CD8-positive, alpha-beta memory T cell (primary cell): ENCODE results near the gene RAX2. TPM values are rescaled to one million over a fixed set of nuclear protein-coding genes. Genes with fewer than 3 reads are reported as not detected.
A peak's percentile ranks its signal among the peaks of the same experiment; 100 is the strongest.
"Not testable (repeated sequence)": the region's sequence is repeated elsewhere in the genome, so short reads cannot be mapped to it uniquely, and the experiment has no call there.

ENCODE experiments used
- CTCF ChIA-PET: fragments of 350-600 bp; sonication (Branson Sonifier 250); formaldehyde crosslinking; loops from one replicate; lab custom pipeline; 2021; ENCODE audit warnings: antibody characterized with exemption; lab: Charles Lee
- POLR2A ChIA-PET: fragments of 350-600 bp; sonication (Branson Sonifier 250); formaldehyde crosslinking; loops from one replicate; lab custom pipeline; 2021; ENCODE audit warnings: antibody characterized with exemption; lab: Charles Lee
- DNase-seq, 5 donors: peaks; one replicate each; pipeline versions ENCODE4 v3.0.0 to v3.0.0-alpha.2; 2020 to 2022; ENCODE audit warnings: mixed read lengths in 1 of 5
- H3K27ac ChIP-seq: one replicate; pipeline ENCODE4 v1.7.0; 2013; ENCODE audit warnings: low read depth, mild to moderate bottlenecking, low read length, moderate library complexity
- H3K27me3 ChIP-seq: 2 replicates; pipeline ENCODE4 v1.7.0; 2013; ENCODE audit warnings: low read length, mild to moderate bottlenecking; ENCODE audit not compliant: insufficient read depth, poor library complexity, severe bottlenecking
- H3K36me3 ChIP-seq: 2 replicates; pipeline ENCODE4 v1.7.0; 2013; ENCODE audit warnings: mild to moderate bottlenecking, low read length, moderate library complexity; ENCODE audit not compliant: insufficient read depth
- H3K4me1 ChIP-seq: 2 replicates; pipeline ENCODE4 v1.7.0; 2013; ENCODE audit warnings: mild to moderate bottlenecking, low read length, moderate library complexity; ENCODE audit not compliant: insufficient read depth
- H3K4me3 ChIP-seq: 2 replicates; pipeline ENCODE4 v1.7.0; 2013; ENCODE audit warnings: mild to moderate bottlenecking, low read length
- H3K9me3 ChIP-seq: 2 replicates; pipeline ENCODE4 v1.7.0; 2013; ENCODE audit warnings: mild to moderate bottlenecking, low read length
- H3K27ac Mint-ChIP-seq, 8 donors: one replicate each; pipeline ENCODE4 v1.8.0; 2020 to 2021; ENCODE audit warnings: mixed read lengths in 8 of 8, mild to moderate bottlenecking in 6 of 8, inconsistent platforms in 3 of 8, moderate library complexity in 3 of 8
- H3K27me3 Mint-ChIP-seq, 2 donors: one replicate each; pipeline ENCODE4 v1.8.0; 2020 to 2021; ENCODE audit warnings: mixed read lengths in 2 of 2, mild to moderate bottlenecking in 1 of 2, moderate library complexity in 1 of 2
- H3K36me3 Mint-ChIP-seq, 3 donors: one replicate each; pipeline ENCODE4 v1.8.0; 2020 to 2021; ENCODE audit warnings: mixed read lengths in 3 of 3, inconsistent platforms in 1 of 3, mild to moderate bottlenecking in 1 of 3
- H3K4me1 Mint-ChIP-seq, 3 donors: one replicate each; pipeline ENCODE4 v1.8.0; 2020 to 2021; ENCODE audit warnings: mixed read lengths in 3 of 3, inconsistent platforms in 1 of 3, mild to moderate bottlenecking in 1 of 3
- H3K4me3 Mint-ChIP-seq, 7 donors: one replicate each; pipeline ENCODE4 v1.8.0; 2020 to 2021; ENCODE audit warnings: mixed read lengths in 7 of 7, mild to moderate bottlenecking in 6 of 7, moderate library complexity in 4 of 7, inconsistent platforms in 2 of 7
- H3K9me3 Mint-ChIP-seq, 5 donors: one replicate each; pipeline ENCODE4 v1.8.0; 2020 to 2022; ENCODE audit warnings: mixed read lengths in 5 of 5, mild to moderate bottlenecking in 3 of 5, moderate library complexity in 2 of 5, inconsistent platforms in 1 of 5
- polyA plus RNA-seq: library from polyadenylated mRNA; unstranded; fragments of 300-500 nt; fragmentation: Illumina TruSeq; gene quantifications from one replicate; pipeline ENCODE4 v1.2.3, GENCODE V29; 2021
- total RNA-seq, 2 experiments: library from RNA; stranded (reverse); gene quantifications; one replicate each; pipeline ENCODE4 v1.2.3, GENCODE V29; 2021

Gene RAX2
- total and polyA plus RNA-seq, 3 experiments from 2014 or later = not detected

GRCh38 chr19:3816148-3816547, 44.1 kb upstream of the RAX2 start:
- H3K9me3 Mint-ChIP-seq, H3K27me3 ChIP-seq, H3K9me3 ChIP-seq, H3K27me3 Mint-ChIP-seq, POLR2A ChIA-PET, H3K36me3 Mint-ChIP-seq, H3K4me3 ChIP-seq, H3K27ac ChIP-seq, H3K4me3 Mint-ChIP-seq, DNase-seq, H3K36me3 ChIP-seq: not testable (repeated sequence)
- CTCF ChIA-PET = interaction anchor here (0.7 to 2.1 kb wide), 4 partner anchors 23 to 152 kb away, joined by 3 to 6 read pairs (median 3); partner anchors contain the start of genes APBA3 and MRPL54
- peak overlapping the region in 1 of 8 donors; percentile 36 for H3K27ac Mint-ChIP-seq
- H3K4me1 ChIP-seq = peaks cover 48% of the 10 kb centered on the region
- H3K4me1 Mint-ChIP-seq = peaks cover 35 to 47% (median 36%) of the 10 kb centered on the region in 3 donors

GRCh38 chr19:3814648-3815047, 42.6 kb upstream of the RAX2 start:
- CTCF ChIA-PET = interaction anchor here (0.9 to 1.6 kb wide), 2 partner anchors 31 to 52 kb away, joined by 3 to 4 read pairs; partner anchors contain the start of gene MRPL54
- Histone ChIP-seq H3K36me3 (no peaks in the 10 kb centered on the region), H3K4me1 (peaks cover 48% of the 10 kb centered on the region), H3K27me3 (no peaks in the 10 kb centered on the region), H3K4me3 (no peak overlapping the region), H3K9me3 (no peaks in the 10 kb centered on the region), H3K27ac (no peak overlapping the region)
- Mint-ChIP-seq H3K27ac (peak overlapping the region; percentile 88 to 98 (median 96)), H3K9me3 (no peaks in the 10 kb centered on the region), H3K4me3 (peak overlapping the region in 6 of 7 donors; percentile 44 to 80 (median 70)), H3K27me3 (no peaks in the 10 kb centered on the region), H3K36me3 (no peaks in the 10 kb centered on the region), H3K4me1 (peaks cover 35 to 47% (median 37%) of the 10 kb centered on the region in 3 donors)
- DNase-seq = no peak
- POLR2A ChIA-PET = no interaction called here

- ChIA-PET CTCF (interaction anchor here (1.6 to 3.7 kb wide), 3 partner anchors 9 to 51 kb away, joined by 4 to 16 read pairs (median 13); partner anchors contain the start of gene MRPL54), POLR2A (interaction anchor here (1.0 to 3.0 kb wide), 3 partner anchors 9 to 52 kb away, joined by 4 to 29 read pairs (median 5); partner anchors contain the start of genes APBA3, MATK and MRPL54)
- Histone ChIP-seq H3K27ac (no peak overlapping the region), H3K27me3 (no peaks in the 10 kb centered on the region), H3K4me3 (peak overlapping the region; percentile 38), H3K9me3 (no peaks in the 10 kb centered on the region), H3K36me3 (no peaks in the 10 kb centered on the region), H3K4me1 (peaks cover 46% of the 10 kb centered on the region)
- H3K9me3 Mint-ChIP-seq = no peaks in the 10 kb centered on the region
- H3K36me3 Mint-ChIP-seq = no peaks in the 10 kb centered on the region
- peak overlapping the region; percentile 88 to 98 (median 96) for H3K27ac Mint-ChIP-seq
- H3K4me3 Mint-ChIP-seq = peak overlapping the region; percentile 44 to 80 (median 76)
- peaks cover 35 to 54% (median 37%) of the 10 kb centered on the region in 3 donors for H3K4me1 Mint-ChIP-seq
- DNase-seq = peak in 1 of 5 donors; percentile 28
- H3K27me3 Mint-ChIP-seq = no peaks in the 10 kb centered on the region
These were observed 41.7 kb upstream of the RAX2 start for GRCh38 chr19:3813473-3814392.

- H3K4me1 ChIP-seq = peaks cover 39% of the 10 kb centered on the region
- H3K27ac ChIP-seq = no peak overlapping the region
These were observed 38.8 kb upstream of the RAX2 start for GRCh38 chr19:3810708-3811355.

GRCh38 chr19:3809881-3810707, 38.1 kb upstream of the RAX2 start:
- no peak overlapping the region for H3K4me3 ChIP-seq
- no peak overlapping the region for H3K27ac ChIP-seq
- Mint-ChIP-seq H3K4me3 (no peak overlapping the region), H3K4me1 (peaks cover 48 to 73% (median 50%) of the 10 kb centered on the region in 3 donors), H3K36me3 (no peaks in the 10 kb centered on the region), H3K9me3 (no peaks in the 10 kb centered on the region), H3K27me3 (no peaks in the 10 kb centered on the region), H3K27ac (peak overlapping the region in 4 of 8 donors; percentile 82 to 90 (median 84))
- ChIA-PET CTCF (no interaction called here), POLR2A (no interaction called here)
- no peaks in the 10 kb centered on the region for H3K9me3 ChIP-seq
- H3K36me3 ChIP-seq = no peaks in the 10 kb centered on the region
- peaks cover 38% of the 10 kb centered on the region for H3K4me1 ChIP-seq
- DNase-seq = no peak
- no peaks in the 10 kb centered on the region for H3K27me3 ChIP-seq

More at GRCh38 chr19:3810708-3811355, 38.8 kb upstream of the RAX2 start:
- no peaks in the 10 kb centered on the region for H3K27me3 ChIP-seq
- ChIA-PET CTCF (interaction anchor here (1.0 to 3.7 kb wide), 2 partner anchors 11 to 12 kb away, joined by 3 to 16 read pairs; no protein-coding TSS in a partner anchor), POLR2A (interaction anchor here (2.2 to 3.0 kb wide), 2 partner anchors 13 to 49 kb away, joined by 10 to 29 read pairs; partner anchors contain the start of genes APBA3 and MRPL54)
- Mint-ChIP-seq H3K4me1 (peaks cover 43 to 67% (median 50%) of the 10 kb centered on the region in 3 donors), H3K27ac (peak overlapping the region in 2 of 8 donors; percentile 43 to 70), H3K9me3 (no peaks in the 10 kb centered on the region), H3K4me3 (peak overlapping the region in 1 of 7 donors; percentile 51), H3K36me3 (no peaks in the 10 kb centered on the region), H3K27me3 (no peaks in the 10 kb centered on the region)
- no peak for DNase-seq
- H3K36me3 ChIP-seq = no peaks in the 10 kb centered on the region
- H3K4me3 ChIP-seq = no peak overlapping the region
- no peaks in the 10 kb centered on the region for H3K9me3 ChIP-seq

- Histone ChIP-seq H3K27me3 (no peaks in the 10 kb centered on the region), H3K9me3 (no peaks in the 10 kb centered on the region), H3K27ac (no peak overlapping the region), H3K4me3 (no peak overlapping the region), H3K4me1 (peaks cover 28% of the 10 kb centered on the region), H3K36me3 (no peaks in the 10 kb centered on the region)
- H3K27me3 Mint-ChIP-seq = no peaks in the 10 kb centered on the region
- no peak for DNase-seq
- no peaks in the 10 kb centered on the region for H3K36me3 Mint-ChIP-seq
- H3K4me3 Mint-ChIP-seq = peak overlapping the region in 1 of 7 donors; percentile 61
- CTCF ChIA-PET = interaction anchor here (1.1 kb wide), 1 partner anchor 11 kb away, joined by 3 read pairs; no protein-coding TSS in a partner anchor
- H3K27ac Mint-ChIP-seq = peak overlapping the region in 4 of 8 donors; percentile 29 to 82 (median 74)
- POLR2A ChIA-PET = no interaction called here
- H3K4me1 Mint-ChIP-seq = peaks cover 40 to 68% (median 44%) of the 10 kb centered on the region in 3 donors
- no peaks in the 10 kb centered on the region for H3K9me3 Mint-ChIP-seq
These were observed 36.6 kb upstream of the RAX2 start for GRCh38 chr19:3808420-3809143.
